Left lobe of liver (tissue), 1 donor: Measurements from ENCODE around the gene AIG1. TPM values are rescaled to one million over a fixed set of nuclear protein-coding genes. Genes with fewer than 3 reads are reported as not detected.

Experiments
- total RNA-seq: library from RNA; stranded (reverse); gene quantifications from one replicate; pipeline ENCODE4 v1.2.1, GENCODE V29; 2021
- donor health status: DM: no; HTN: yes; CAD: no.

Gene AIG1
- total RNA-seq, 1 donor from 2014 or later, result 96.8 TPM

Other genes with a start within 250 kb of the AIG1 start
- gene HIVEP2, start 115.7 kb upstream of the AIG1 start, total RNA-seq, result 3.0 TPM